Measurements from ENCODE around the gene TBX20. TPM values are rescaled to one million over a fixed set of nuclear protein-coding genes. Genes with fewer than 3 reads are reported as not detected.
"Not testable (repeated sequence)": the region's sequence is repeated elsewhere in the genome, so short reads cannot be mapped to it uniquely, and the experiment has no call there.

Gene TBX20
- total RNA-seq, 4 donors from 2014 or later = not detected

DNA sequence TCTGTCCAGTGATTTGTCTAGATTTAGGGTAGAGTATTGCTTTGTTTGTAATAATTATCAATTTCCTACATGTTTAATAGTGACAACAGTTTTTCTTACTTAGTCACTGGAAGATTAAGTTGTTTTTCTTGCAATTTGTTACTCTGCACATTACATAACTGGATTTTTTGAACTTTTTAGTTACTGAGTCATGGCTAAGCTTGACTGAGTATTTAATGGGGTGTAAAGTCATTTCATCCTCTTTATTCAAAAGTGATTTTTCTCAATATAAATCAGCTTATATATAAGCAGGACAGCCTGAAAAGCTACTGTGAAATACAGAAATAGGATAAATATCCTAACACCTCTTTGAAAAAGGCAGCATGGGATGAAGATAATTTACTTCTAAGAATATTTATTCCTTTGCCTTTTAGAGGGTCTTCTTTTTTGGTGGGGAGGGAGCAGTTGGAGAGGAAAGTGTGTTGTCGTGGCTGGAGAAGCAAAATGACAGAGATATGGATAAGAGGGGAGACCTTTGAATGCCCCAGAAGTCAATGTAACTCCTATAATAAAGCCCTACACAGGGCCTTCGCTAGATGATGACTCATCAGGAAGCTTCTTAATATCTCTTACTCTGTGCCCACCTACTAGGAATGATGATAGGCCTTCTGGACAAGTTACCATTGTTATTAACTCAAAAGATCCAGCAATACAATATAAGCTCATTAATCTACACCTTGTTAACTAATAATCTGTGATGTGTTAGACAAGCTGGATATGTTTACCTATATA, 55.3 kb downstream of the TBX20 start:
- DNase-seq, H3K4me1 ChIP-seq, H3K27me3 ChIP-seq, H3K27ac ChIP-seq, H3K36me3 ChIP-seq, H3K4me3 ChIP-seq, H3K9me3 ChIP-seq: not testable (repeated sequence)

DNA sequence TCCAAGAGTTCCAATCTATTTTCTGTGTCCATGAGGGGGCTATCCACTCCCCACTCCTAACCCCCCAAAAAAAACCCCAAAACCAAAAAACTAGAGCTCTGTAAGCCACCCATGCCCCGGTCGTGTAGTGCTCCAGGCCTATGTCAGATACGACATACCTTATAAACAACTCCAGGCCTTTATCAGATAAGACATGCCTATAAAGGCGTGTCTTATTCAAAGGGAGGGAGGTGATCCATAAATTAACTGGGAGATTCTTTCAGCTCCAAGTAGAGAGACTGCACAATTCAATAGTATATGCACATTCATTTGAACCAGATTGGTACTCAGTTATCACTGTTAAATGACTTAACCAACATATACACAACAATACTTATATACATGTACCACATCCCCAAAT, 62.3 kb downstream of the TBX20 start:
- not testable (repeated sequence) for DNase-seq, H3K4me1 ChIP-seq, H3K4me3 ChIP-seq, H3K9me3 ChIP-seq, H3K27me3 ChIP-seq, H3K27ac ChIP-seq, H3K36me3 ChIP-seq

DNA sequence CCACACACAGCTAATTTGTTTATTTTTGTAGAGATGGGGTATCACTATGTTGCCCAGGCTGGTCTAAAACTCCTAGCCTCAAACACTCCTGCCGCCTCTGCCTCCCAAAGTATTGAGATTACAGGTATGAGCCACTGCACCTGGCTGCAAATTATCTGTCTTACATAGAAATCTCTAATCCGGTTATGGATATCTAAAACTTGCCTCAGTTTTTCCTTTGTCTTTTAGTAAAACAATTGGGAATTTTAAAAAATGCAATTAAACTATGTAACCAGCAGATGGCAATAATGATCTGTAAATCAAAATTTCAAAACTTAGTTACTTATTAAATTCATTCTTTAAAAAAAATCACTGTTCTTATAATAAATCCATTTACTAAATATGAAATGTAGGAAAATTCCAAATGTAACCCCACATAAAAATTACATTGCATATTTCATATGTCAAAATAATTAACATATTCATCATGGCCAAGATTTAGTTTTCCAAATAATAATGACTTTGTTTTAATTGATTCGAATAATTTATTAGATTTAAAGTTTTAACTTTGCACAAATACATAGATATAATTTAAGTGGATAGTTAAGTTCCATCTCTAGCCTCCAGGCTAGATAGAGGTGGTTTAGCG, 63.6 kb downstream of the TBX20 start:
- not testable (repeated sequence) for H3K27me3 ChIP-seq, DNase-seq, H3K4me3 ChIP-seq, H3K9me3 ChIP-seq, H3K36me3 ChIP-seq, H3K4me1 ChIP-seq, H3K27ac ChIP-seq

DNA sequence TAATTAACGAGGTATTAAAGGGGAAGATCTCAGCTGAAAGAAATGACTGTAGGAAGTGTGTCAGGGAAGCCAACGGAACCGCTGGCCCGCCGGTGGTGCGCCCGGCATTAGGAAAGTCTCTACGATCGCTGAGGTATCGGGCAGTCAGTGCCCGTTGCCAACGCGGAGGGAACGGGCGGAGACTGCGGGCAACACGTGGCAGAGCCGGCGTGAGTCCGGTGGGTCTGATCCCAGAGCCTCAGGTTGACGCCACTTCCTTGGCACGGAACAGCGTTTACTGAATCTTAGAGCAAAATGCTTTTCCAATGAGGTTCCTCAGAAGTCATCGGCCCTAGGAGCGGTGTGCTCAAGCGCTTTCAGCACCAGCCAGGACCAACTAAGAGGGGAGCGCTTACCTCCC, 67.1 kb downstream of the TBX20 start:
- H3K4me3 ChIP-seq = peak overlapping the region in 2 of 4 donors; percentile 26 to 38
- not testable (repeated sequence) for DNase-seq, H3K27me3 ChIP-seq, H3K36me3 ChIP-seq, H3K4me1 ChIP-seq, H3K27ac ChIP-seq, H3K9me3 ChIP-seq

GRCh38 chr7:35185908-35186731, 67.8 kb downstream of the TBX20 start:
- no peak for TF ChIP-seq POLR2A (IDR thresholded peaks at IDR 0.05)
- H3K4me3 ChIP-seq = peak overlapping the region in 3 of 4 donors; percentile 24 to 38 (median 26)
- no peaks in the 10 kb centered on the region for H3K36me3 ChIP-seq
- H3K27ac ChIP-seq = no peak overlapping the region
- no peaks in the 10 kb centered on the region for H3K9me3 ChIP-seq
- no peak for DNase-seq
- H3K27me3 ChIP-seq = peaks cover 0 to 3% of the 10 kb centered on the region in 2 donors
- peaks cover 0 to 7% (median 0%) of the 10 kb centered on the region in 4 donors for H3K4me1 ChIP-seq

GRCh38 chr7:35185578-35185907, 68.4 kb downstream of the TBX20 start:
- H3K4me1 ChIP-seq, H3K36me3 ChIP-seq, DNase-seq, H3K27ac ChIP-seq, H3K27me3 ChIP-seq, H3K9me3 ChIP-seq: not testable (repeated sequence)
- peak overlapping the region in 2 of 4 donors; percentile 26 to 38 for H3K4me3 ChIP-seq

DNA sequence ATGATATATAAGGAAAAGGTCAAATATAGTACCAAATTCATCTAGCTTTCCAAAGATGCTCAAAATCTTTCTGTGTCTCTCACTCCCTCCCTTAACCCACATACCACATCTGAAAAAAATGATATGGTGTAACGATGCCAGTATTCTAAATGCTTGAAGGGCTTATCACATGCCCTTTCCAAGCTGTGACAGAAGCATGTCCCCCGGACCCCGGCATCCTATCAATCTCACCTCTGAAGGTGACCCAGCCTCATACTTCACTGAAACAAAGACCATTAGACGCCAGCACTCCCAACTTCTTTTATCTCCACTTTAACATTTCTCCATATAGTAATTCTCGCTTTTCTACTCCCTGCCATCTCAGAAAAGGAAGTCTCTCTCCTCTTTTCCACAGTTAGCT, 68.9 kb downstream of the TBX20 start:
- H3K4me3 ChIP-seq, H3K9me3 ChIP-seq, H3K27ac ChIP-seq, H3K4me1 ChIP-seq, DNase-seq, H3K36me3 ChIP-seq, H3K27me3 ChIP-seq: not testable (repeated sequence)

DNA sequence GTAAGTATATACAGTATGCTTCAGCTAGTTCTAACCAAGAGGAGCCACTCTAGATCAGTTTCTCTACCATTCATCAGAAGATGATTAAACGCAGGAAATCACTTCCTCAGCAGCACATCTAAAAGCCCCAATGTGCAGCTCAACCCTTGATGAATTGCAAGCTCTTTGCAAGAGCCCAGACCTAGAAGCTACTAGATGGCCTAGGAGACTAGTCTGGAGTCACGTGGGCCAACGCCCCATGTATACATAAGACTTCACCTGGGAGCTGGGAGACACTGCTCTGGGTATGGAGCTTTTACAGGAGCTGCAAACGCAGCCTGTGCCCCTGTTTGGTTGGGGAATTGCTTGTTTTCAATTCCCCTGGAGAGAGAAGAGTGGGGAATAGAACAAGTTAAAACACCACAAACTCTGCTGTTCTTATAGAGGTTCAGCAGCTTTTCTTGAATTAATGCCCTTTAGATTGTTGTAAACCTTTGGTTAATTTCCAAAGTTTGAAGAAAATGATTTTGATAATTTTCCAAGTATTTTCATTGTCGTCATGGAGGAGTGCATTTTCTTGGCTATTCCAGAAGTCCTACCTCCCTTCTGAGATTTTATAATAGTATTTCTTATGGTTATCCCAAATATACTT, 69.9 kb downstream of the TBX20 start:
- H3K4me3 ChIP-seq, H3K27ac ChIP-seq, H3K9me3 ChIP-seq, DNase-seq, H3K27me3 ChIP-seq, H3K4me1 ChIP-seq, H3K36me3 ChIP-seq: not testable (repeated sequence)

DNA sequence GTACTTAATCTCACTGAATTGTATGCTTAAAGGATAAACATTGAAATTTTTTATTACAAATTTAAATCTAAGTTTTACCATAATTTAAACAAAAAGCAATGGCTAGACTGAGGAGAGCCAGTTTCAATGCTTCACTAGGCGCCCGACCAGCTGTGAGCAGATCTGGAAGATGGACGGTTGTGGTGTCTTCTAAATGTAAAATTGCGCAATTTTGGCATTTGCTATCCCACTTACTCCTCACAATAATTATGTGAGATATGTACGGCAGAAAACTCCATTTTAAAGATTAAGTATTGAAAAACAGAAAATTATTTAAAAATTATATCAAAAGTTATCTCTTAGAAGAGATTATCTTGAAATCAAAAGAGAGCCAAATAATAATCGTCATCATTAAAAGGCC, 73.2 kb downstream of the TBX20 start:
- H3K9me3 ChIP-seq, H3K27ac ChIP-seq, DNase-seq, H3K36me3 ChIP-seq, H3K27me3 ChIP-seq, H3K4me3 ChIP-seq, H3K4me1 ChIP-seq: not testable (repeated sequence)

GRCh38 chr7:35173176-35173575, 80.7 kb downstream of the TBX20 start:
- not testable (repeated sequence) for H3K4me1 ChIP-seq

GRCh38 chr7:35172131-35172530, 81.8 kb downstream of the TBX20 start:
- not testable (repeated sequence) for H3K4me3 ChIP-seq, H3K27ac ChIP-seq, H3K9me3 ChIP-seq, H3K4me1 ChIP-seq, H3K27me3 ChIP-seq, H3K36me3 ChIP-seq, DNase-seq

More at GRCh38 chr7:35173176-35173575, 80.7 kb downstream of the TBX20 start:
- H3K27ac ChIP-seq, H3K4me3 ChIP-seq, H3K27me3 ChIP-seq, H3K36me3 ChIP-seq, DNase-seq, H3K9me3 ChIP-seq: not testable (repeated sequence)

GRCh38 chr7:35167658-35168057, 86.2 kb downstream of the TBX20 start:
- DNase-seq, H3K4me3 ChIP-seq, H3K27ac ChIP-seq, H3K4me1 ChIP-seq, H3K36me3 ChIP-seq, H3K27me3 ChIP-seq, H3K9me3 ChIP-seq: not testable (repeated sequence)

- H3K9me3 ChIP-seq, H3K27ac ChIP-seq, H3K4me1 ChIP-seq, DNase-seq, H3K36me3 ChIP-seq, H3K4me3 ChIP-seq, H3K27me3 ChIP-seq: not testable (repeated sequence)
Observed at GRCh38 chr7:35167158-35167557, 86.7 kb downstream of the TBX20 start.

DNA sequence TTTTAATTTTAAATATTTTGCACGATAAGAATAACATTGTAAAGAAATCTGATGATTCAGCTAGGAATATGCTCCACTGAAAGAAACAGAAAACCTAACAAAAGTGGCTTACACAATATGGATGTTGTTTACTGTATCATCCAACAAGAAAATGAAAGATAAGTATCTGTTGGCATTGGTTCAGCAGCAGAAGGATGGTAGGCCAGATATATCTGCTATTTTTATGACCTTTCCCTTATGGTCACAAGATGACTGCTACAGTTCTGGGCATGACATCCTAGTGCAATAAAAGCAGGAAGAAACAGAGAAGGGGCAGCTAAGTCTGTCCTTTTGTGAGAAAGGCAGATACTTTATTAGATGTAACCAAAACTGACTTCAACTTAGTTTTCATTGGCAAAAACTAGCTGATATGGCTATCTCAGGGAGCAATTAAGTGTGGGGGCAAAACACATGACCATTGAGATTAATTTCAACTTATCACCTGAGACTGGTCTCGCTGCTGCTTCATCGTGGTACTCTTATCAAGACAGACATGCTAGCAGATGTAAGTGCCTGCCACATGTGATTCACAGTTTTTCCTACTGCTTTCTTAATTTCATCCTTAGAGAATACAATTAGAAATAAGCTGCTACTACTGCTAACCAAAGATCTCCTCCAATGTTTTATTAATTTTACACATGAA, 92.7 kb downstream of the TBX20 start:
- DNase-seq, H3K4me3 ChIP-seq, H3K27ac ChIP-seq, H3K27me3 ChIP-seq, H3K9me3 ChIP-seq, H3K4me1 ChIP-seq, H3K36me3 ChIP-seq: not testable (repeated sequence)
